SJSA1 (cell line): ENCODE measurements around the gene COL1A1. TPM values are rescaled to one million over a fixed set of nuclear protein-coding genes. Genes with fewer than 3 reads are reported as not detected.
A peak's percentile ranks its signal among the peaks of the same experiment; 100 is the strongest.

Source experiments
- DNase-seq, 2 experiments: peaks; one replicate each; pipeline ENCODE4 v3.0.0-alpha.2; 2015 to 2020; ENCODE audit warnings: low spot score in 2 of 2, low read depth in 1 of 2
- H3K27ac ChIP-seq: fragments of 250-450 bp; sonication (Bioruptor Pico); 2 replicates; pipeline ENCODE4 v1.5.1; 2020; ENCODE audit warnings: mild to moderate bottlenecking, moderate library complexity
- H3K27me3 ChIP-seq: fragments of 250-450 bp; sonication (Bioruptor Pico); replicated peaks from 2 replicates; pipeline ENCODE4 v1.5.1; 2020; ENCODE audit warnings: mild to moderate bottlenecking, moderate library complexity
- H3K36me3 ChIP-seq: fragments of 250-450 bp; sonication (Bioruptor Pico); 2 replicates; pipeline ENCODE4 v1.5.1; 2020; ENCODE audit warnings: mild to moderate bottlenecking
- H3K4me1 ChIP-seq: fragments of 250-450 bp; sonication (Bioruptor Pico); replicated peaks from 2 replicates; pipeline ENCODE4 v1.6.1; 2021; ENCODE audit warnings: mild to moderate bottlenecking
- H3K4me3 ChIP-seq: fragments of 250-450 bp; sonication (Bioruptor Pico); 2 replicates; pipeline ENCODE4 v1.5.1; 2020; ENCODE audit warnings: mild to moderate bottlenecking
- H3K9me3 ChIP-seq: fragments of 250-450 bp; sonication (Bioruptor Pico); replicated peaks from 2 replicates; pipeline ENCODE4 v1.5.1; 2020; ENCODE audit warnings: mild to moderate bottlenecking
- total RNA-seq: library from RNA; depleted of rRNA; stranded (reverse); fragments of >200 nt; shearing (Covaris generic); gene quantifications from 2 replicates; pipeline ENCODE4 v1.2.3, GENCODE V29; 2014

The COL1A1 gene
- total RNA-seq, 1 experiment from 2014 or later: 957 TPM

- peak; percentile 68 to 74 for DNase-seq
- peaks cover 54% of the 10 kb centered on the region for H3K4me1 ChIP-seq
Measured at GRCh38 chr17:50149417-50150353, 51.7 kb downstream of the COL1A1 start.

GRCh38 chr17:50149091-50149416 lies 52.4 kb downstream of the COL1A1 start:
- no peaks in the 10 kb centered on the region for H3K27me3 ChIP-seq
- peak overlapping the region; percentile 39 for H3K27ac ChIP-seq
- DNase-seq: peak in 1 of 2 experiments; percentile 61
- H3K4me3 ChIP-seq: peak overlapping the region; percentile 88
- peaks cover 54% of the 10 kb centered on the region for H3K4me1 ChIP-seq
- no peaks in the 10 kb centered on the region for H3K9me3 ChIP-seq
- H3K36me3 ChIP-seq: peaks cover 62% of the 10 kb centered on the region

More at GRCh38 chr17:50149417-50150353, 51.7 kb downstream of the COL1A1 start:
- Histone ChIP-seq H3K9me3 (no peaks in the 10 kb centered on the region), H3K27ac (peak overlapping the region; percentile 39), H3K27me3 (no peaks in the 10 kb centered on the region), H3K36me3 (peaks cover 56% of the 10 kb centered on the region), H3K4me3 (peak overlapping the region; percentile 88)

- no peaks in the 10 kb centered on the region for H3K27me3 ChIP-seq
Measured at GRCh38 chr17:50148226-50149090, 53.0 kb downstream of the COL1A1 start.

GRCh38 chr17:50147841-50148225 lies 53.6 kb downstream of the COL1A1 start:
- Histone ChIP-seq H3K4me3 (peak overlapping the region; percentile 88), H3K27ac (no peak overlapping the region), H3K36me3 (peaks cover 72% of the 10 kb centered on the region), H3K27me3 (no peaks in the 10 kb centered on the region), H3K9me3 (no peaks in the 10 kb centered on the region), H3K4me1 (peaks cover 54% of the 10 kb centered on the region)
- DNase-seq: no peak

More at GRCh38 chr17:50148226-50149090, 53.0 kb downstream of the COL1A1 start:
- peaks cover 54% of the 10 kb centered on the region for H3K4me1 ChIP-seq
- H3K9me3 ChIP-seq: no peaks in the 10 kb centered on the region
- peaks cover 68% of the 10 kb centered on the region for H3K36me3 ChIP-seq
- peak overlapping the region; percentile 88 for H3K4me3 ChIP-seq
- no peak overlapping the region for H3K27ac ChIP-seq
- DNase-seq: peak; percentile 77 to 83

- H3K9me3 ChIP-seq: no peaks in the 10 kb centered on the region
- no peaks in the 10 kb centered on the region for H3K27me3 ChIP-seq
- H3K27ac ChIP-seq: no peak overlapping the region
- no peak overlapping the region for H3K4me3 ChIP-seq
- H3K4me1 ChIP-seq: peaks cover 47% of the 10 kb centered on the region
- DNase-seq: no peak
- peaks cover 80% of the 10 kb centered on the region for H3K36me3 ChIP-seq
Measured at GRCh38 chr17:50146927-50147665, 54.3 kb downstream of the COL1A1 start.

GRCh38 chr17:50146230-50146926 lies 55.1 kb downstream of the COL1A1 start:
- Histone ChIP-seq H3K9me3 (no peaks in the 10 kb centered on the region), H3K36me3 (peaks cover 87% of the 10 kb centered on the region), H3K4me3 (no peak overlapping the region), H3K27ac (no peak overlapping the region), H3K27me3 (no peaks in the 10 kb centered on the region), H3K4me1 (peaks cover 42% of the 10 kb centered on the region)
- no peak for DNase-seq

- H3K4me1 ChIP-seq: peaks cover 38% of the 10 kb centered on the region
- H3K4me3 ChIP-seq: no peak overlapping the region
- no peak for DNase-seq
- H3K9me3 ChIP-seq: no peaks in the 10 kb centered on the region
- peaks cover 93% of the 10 kb centered on the region for H3K36me3 ChIP-seq
- H3K27ac ChIP-seq: no peak overlapping the region
- no peaks in the 10 kb centered on the region for H3K27me3 ChIP-seq
Measured at GRCh38 chr17:50145532-50146229, 55.8 kb downstream of the COL1A1 start.

- no peaks in the 10 kb centered on the region for H3K9me3 ChIP-seq
- no peak overlapping the region for H3K27ac ChIP-seq
- H3K36me3 ChIP-seq: peaks cover 95% of the 10 kb centered on the region
- no peak overlapping the region for H3K4me3 ChIP-seq
- peaks cover 35% of the 10 kb centered on the region for H3K4me1 ChIP-seq
- H3K27me3 ChIP-seq: no peaks in the 10 kb centered on the region
- DNase-seq: no peak
Measured at GRCh38 chr17:50144845-50145531, 56.4 kb downstream of the COL1A1 start.

- H3K27ac ChIP-seq: no peak overlapping the region
Measured at GRCh38 chr17:50144355-50144754, 57.1 kb downstream of the COL1A1 start.

GRCh38 chr17:50143461-50144176 lies 57.8 kb downstream of the COL1A1 start:
- Histone ChIP-seq H3K4me1 (peaks cover 24% of the 10 kb centered on the region), H3K9me3 (no peaks in the 10 kb centered on the region), H3K27ac (no peak overlapping the region), H3K36me3 (peaks cover 98% of the 10 kb centered on the region), H3K27me3 (no peaks in the 10 kb centered on the region), H3K4me3 (no peak overlapping the region)
- DNase-seq: no peak

More at GRCh38 chr17:50144355-50144754, 57.1 kb downstream of the COL1A1 start:
- Histone ChIP-seq H3K36me3 (peaks cover 95% of the 10 kb centered on the region), H3K9me3 (no peaks in the 10 kb centered on the region), H3K4me1 (peaks cover 29% of the 10 kb centered on the region), H3K4me3 (no peak overlapping the region), H3K27me3 (no peaks in the 10 kb centered on the region)
- no peak for DNase-seq

GRCh38 chr17:50141745-50142110 lies 59.7 kb downstream of the COL1A1 start:
- peaks cover 98% of the 10 kb centered on the region for H3K36me3 ChIP-seq
- no peaks in the 10 kb centered on the region for H3K9me3 ChIP-seq
- no peak overlapping the region for H3K4me3 ChIP-seq
- DNase-seq: no peak
- no peaks in the 10 kb centered on the region for H3K27me3 ChIP-seq
- no peak overlapping the region for H3K27ac ChIP-seq
- H3K4me1 ChIP-seq: peaks cover 5% of the 10 kb centered on the region; the same call in 1 of the 2 replicates
